PC-3 (cell line): Measurements from ENCODE around the gene AKIRIN1.

Experiments used
- EZH2 ChIP-seq: fragments of 300-600 bp; sonication (generic); IDR thresholded peaks from one replicate; pipeline ENCODE4 v1.6.1; 2017; ENCODE audit warnings: antibody characterized with exemption, mild to moderate bottlenecking, low read length; ENCODE audit not compliant: unreplicated experiment
- EZH2phosphoT487 ChIP-seq: fragments of 300-600 bp; sonication (generic); IDR thresholded peaks from 2 replicates; pipeline ENCODE4 v1.6.1; 2018; ENCODE audit warnings: mild to moderate bottlenecking, antibody characterized with exemption, low read length, borderline replicate concordance
- TF ChIP-seq, protein P1 (sequence below): fragments of 300-600 bp; sonication (generic); conservative IDR thresholded peaks from 2 replicates; pipeline ENCODE4 v1.5.1; 2017; ENCODE audit warnings: antibody characterized with exemption, low read depth, mild to moderate bottlenecking, low read length

DNA sequence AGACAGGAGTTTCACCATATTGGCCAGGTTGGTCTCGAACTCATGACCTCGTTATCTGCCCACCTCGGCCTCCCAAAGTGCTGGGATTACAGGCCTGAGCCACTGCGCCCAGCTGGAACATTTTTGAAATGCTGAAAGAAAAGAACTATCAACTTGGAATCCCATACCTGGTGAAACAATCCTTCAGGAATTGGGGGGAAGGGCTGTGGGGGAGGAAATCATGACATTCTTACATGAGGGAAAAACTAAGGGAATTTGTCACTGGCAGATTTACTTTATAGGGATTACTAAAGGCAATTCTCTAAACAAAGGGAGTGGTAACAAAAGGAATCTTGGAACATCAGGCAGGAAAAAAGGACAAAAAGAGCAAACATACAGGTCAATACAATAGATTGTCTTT lies 60.9 kb downstream of the AKIRIN1 start:
- TF ChIP-seq, protein P1, sequence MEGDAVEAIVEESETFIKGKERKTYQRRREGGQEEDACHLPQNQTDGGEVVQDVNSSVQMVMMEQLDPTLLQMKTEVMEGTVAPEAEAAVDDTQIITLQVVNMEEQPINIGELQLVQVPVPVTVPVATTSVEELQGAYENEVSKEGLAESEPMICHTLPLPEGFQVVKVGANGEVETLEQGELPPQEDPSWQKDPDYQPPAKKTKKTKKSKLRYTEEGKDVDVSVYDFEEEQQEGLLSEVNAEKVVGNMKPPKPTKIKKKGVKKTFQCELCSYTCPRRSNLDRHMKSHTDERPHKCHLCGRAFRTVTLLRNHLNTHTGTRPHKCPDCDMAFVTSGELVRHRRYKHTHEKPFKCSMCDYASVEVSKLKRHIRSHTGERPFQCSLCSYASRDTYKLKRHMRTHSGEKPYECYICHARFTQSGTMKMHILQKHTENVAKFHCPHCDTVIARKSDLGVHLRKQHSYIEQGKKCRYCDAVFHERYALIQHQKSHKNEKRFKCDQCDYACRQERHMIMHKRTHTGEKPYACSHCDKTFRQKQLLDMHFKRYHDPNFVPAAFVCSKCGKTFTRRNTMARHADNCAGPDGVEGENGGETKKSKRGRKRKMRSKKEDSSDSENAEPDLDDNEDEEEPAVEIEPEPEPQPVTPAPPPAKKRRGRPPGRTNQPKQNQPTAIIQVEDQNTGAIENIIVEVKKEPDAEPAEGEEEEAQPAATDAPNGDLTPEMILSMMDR: no peak
- TF ChIP-seq EZH2phosphoT487 (no peak), EZH2 (no peak)
